ENCODE results near the gene ACTL7A. TPM values are rescaled to one million over a fixed set of nuclear protein-coding genes. Genes with fewer than 3 reads are reported as not detected.
"Not testable (repeated sequence)": the region's sequence is repeated elsewhere in the genome, so short reads cannot be mapped to it uniquely, and the experiment has no call there.

ACTL7A gene
- polyA plus RNA-seq, 3 donors from 2014 or later, result not detected

DNA sequence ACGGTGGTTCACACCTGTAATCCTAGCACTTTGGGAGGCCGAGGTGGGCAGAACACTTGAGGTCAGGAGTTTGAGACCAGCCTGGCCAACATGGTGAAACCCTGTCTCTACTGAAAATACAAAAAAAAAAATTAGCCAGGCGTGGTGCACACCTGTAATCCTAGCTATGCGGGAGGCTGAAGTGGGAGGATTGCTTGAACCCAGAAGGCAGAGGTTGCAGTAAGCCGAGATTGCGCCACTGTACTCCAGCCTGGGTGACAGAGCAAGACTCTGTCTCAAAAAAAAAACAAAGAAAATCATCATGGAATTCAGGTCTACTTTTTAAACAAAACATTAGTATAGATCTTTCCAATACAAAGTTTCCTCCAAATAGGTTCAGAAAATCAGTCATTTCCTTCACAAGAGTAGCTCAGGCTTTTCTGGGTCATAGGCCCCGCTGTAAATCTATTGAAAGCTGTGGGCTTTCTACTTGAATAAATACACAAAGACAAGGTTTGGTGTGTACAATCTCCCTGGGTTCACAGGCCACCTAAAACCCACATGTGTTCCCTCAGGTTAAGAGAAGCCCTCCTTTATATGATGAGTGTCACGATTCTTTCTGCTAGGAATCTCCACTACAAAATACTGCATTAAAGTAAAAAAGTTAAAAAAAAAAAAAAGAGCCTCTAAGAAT is 37.1 kb downstream of the ACTL7A start:
- DNase-seq; H3K27me3 Mint-ChIP-seq (ENCODE audit: low read depth in 3 of 3); H3K4me3 Mint-ChIP-seq; H3K4me1 Mint-ChIP-seq; H3K27ac Mint-ChIP-seq; H3K9me3 Mint-ChIP-seq: not testable (repeated sequence)
- H3K36me3 Mint-ChIP-seq, result peaks cover 42 to 62% (median 47%) of the 10 kb centered on the region in 3 donors

DNA sequence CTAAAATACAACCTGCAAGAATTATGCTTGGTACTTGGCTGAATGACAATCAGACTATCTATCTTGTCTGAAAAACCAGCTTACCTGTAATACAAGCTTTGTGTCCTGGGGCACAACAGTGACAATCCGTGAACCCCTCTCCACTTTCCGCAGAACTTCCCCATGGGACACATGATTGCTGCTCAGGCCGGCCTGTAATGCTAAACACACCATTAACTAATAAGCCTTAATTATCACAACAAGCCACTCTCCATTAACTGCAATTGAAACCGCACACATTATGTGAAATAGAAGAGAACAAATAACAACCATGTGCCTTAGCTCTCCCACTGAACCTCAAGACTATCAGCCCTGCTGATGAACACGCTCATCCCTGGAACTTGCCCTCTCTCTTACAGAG is 38.1 kb downstream of the ACTL7A start:
- Mint-ChIP-seq H3K36me3 (peaks cover 39 to 59% (median 49%) of the 10 kb centered on the region in 3 donors), H3K27ac (peak overlapping the region in 1 of 6 donors; percentile 9), H3K9me3 (no peaks in the 10 kb centered on the region), H3K4me1 (no peaks in the 10 kb centered on the region), H3K27me3 (ENCODE audit: low read depth in 3 of 3) (peaks cover 0 to 5% (median 0%) of the 10 kb centered on the region in 3 donors), H3K4me3 (no peak overlapping the region)
- no peak for DNase-seq

DNA sequence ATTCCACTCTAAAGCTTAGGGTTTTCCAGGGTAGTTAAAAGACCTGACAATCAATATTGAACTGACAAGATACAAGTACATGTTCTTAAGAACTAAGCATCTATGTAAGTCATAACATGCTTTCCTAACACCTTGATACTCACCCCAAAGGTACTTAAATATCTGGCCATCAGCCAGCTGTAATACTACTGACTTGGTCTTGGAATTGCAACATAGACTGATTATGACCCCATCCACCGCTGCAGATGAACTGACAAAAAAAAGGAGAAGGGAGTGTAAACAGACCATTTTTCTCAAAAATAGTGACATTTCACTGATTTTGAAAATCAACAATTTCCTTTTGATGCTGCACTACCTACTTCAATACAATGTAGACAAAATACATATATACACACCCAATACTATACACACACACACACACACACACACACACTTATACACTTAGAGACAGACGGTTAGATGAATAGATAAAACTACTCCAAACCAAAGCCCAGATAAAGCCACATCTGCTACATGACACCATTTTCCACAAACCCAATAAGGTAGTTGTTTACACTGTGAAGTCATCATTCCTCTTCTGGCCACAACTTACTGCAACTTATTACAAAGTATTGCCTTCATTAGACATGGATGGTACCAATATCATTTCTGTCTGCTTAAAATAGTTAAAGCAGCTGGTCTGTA is 41.5 kb downstream of the ACTL7A start:
- Mint-ChIP-seq H3K4me1 (no peaks in the 10 kb centered on the region), H3K9me3 (no peaks in the 10 kb centered on the region), H3K36me3 (peaks cover 31 to 60% (median 35%) of the 10 kb centered on the region in 3 donors), H3K27me3 (ENCODE audit: low read depth in 3 of 3) (peaks cover 0 to 3% (median 0%) of the 10 kb centered on the region in 3 donors), H3K4me3 (no peak overlapping the region), H3K27ac (peak overlapping the region in 1 of 6 donors; percentile 76)
- DNase-seq, result no peak

DNA sequence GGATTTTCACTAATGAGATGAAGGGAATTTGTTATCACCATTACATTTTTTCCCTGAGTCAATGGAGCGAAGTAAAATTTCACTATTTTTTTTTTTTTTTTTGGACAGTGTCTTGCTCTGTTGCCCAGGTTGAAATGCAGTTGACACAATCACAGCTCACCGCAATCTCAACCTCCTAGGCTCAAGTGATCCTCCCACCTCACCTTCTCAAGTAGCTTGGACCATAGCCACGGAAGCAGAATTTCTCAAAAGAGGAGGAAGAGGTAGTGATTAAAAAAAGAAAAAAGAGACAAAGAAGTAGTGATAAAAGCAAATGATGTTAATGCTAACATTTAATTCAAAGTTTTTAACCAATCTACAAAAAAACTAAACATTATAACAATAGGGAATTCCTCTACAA is 42.1 kb downstream of the ACTL7A start:
- no peak overlapping the region for H3K4me3 Mint-ChIP-seq
- no peak for DNase-seq
- H3K9me3 Mint-ChIP-seq, result no peaks in the 10 kb centered on the region
- H3K27ac Mint-ChIP-seq, result no peak overlapping the region
- peaks cover 0 to 3% (median 0%) of the 10 kb centered on the region in 3 donors for H3K27me3 Mint-ChIP-seq (ENCODE audit: low read depth in 3 of 3)
- peaks cover 36 to 62% (median 40%) of the 10 kb centered on the region in 3 donors for H3K36me3 Mint-ChIP-seq
- H3K4me1 Mint-ChIP-seq, result no peaks in the 10 kb centered on the region

DNA sequence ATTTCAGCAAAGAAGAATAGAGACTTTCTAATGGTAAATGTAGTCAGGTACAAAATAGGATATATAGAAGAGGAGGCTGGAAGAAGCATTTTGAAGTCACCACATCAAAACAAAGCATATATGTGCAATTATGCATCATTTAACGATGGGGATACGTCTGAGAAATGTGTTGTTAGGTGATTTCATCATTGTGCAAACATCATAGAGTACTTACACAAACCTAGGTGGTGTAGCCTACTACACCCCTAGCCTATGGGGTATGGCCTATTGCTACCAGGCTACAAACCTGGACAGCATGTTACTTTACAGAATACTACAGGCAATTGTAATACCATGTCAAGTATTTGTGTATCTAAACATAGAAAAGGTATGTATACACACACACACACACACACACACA is 43.4 kb downstream of the ACTL7A start:
- peaks cover 45 to 69% (median 45%) of the 10 kb centered on the region in 3 donors for H3K36me3 Mint-ChIP-seq
- peaks cover 0 to 2% (median 0%) of the 10 kb centered on the region in 3 donors for H3K27me3 Mint-ChIP-seq (ENCODE audit: low read depth in 3 of 3)
- H3K4me3 Mint-ChIP-seq, result no peak overlapping the region
- H3K4me1 Mint-ChIP-seq, result peaks cover 1 to 3% of the 10 kb centered on the region in 2 donors
- H3K27ac Mint-ChIP-seq, result no peak overlapping the region
- no peaks in the 10 kb centered on the region for H3K9me3 Mint-ChIP-seq
- no peak for DNase-seq

DNA sequence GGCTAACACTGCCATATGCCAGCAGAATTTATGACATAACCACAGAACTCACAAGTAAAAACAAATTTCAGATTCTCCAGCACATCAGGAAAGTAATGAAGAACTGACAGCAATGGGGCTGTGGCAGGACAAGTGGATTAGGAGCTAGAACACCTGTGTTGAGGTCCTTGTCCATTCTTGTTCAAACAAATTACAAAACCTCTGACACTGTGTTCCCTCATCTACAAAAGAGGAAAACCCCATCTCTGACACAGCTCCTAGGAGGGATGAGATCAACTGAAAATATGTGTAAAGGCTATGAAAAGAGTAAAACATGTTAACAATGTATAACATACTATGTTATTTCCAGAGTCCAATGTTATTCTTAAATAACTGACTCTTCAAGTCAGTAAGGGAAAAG is 48.3 kb downstream of the ACTL7A start:
- H3K4me1 Mint-ChIP-seq, result peaks cover 21 to 24% of the 10 kb centered on the region in 2 donors
- peaks cover 30 to 64% (median 39%) of the 10 kb centered on the region in 3 donors for H3K36me3 Mint-ChIP-seq
- H3K9me3 Mint-ChIP-seq, result no peaks in the 10 kb centered on the region
- DNase-seq, result no peak
- no peak overlapping the region for H3K4me3 Mint-ChIP-seq
- peak overlapping the region in 4 of 6 donors; percentile 19 to 92 (median 55) for H3K27ac Mint-ChIP-seq
- peaks cover 0 to 2% (median 1%) of the 10 kb centered on the region in 3 donors for H3K27me3 Mint-ChIP-seq (ENCODE audit: low read depth in 3 of 3)

DNA sequence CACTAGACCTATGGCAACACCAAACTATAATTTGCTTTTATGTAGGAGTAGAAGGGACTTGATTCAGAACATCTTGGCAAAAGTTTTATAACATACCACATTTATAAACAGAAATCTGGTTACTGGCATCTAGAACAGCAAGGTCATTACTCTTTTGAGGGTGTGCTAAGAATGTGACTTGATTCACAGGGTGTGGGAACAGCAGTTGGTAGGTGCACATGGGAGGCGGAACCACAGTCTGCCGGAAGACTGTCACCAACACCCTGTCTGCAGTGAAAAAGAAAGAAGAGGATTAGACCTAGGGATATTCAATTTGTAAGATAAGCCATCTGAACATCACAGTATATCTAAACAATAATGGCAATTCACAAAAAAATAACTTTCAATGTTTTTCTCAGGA is 48.8 kb downstream of the ACTL7A start:
- Mint-ChIP-seq H3K27me3 (ENCODE audit: low read depth in 3 of 3) (peaks cover 0 to 2% (median 1%) of the 10 kb centered on the region in 3 donors), H3K4me1 (peaks cover 21 to 24% of the 10 kb centered on the region in 2 donors), H3K36me3 (peaks cover 31 to 66% (median 39%) of the 10 kb centered on the region in 3 donors), H3K9me3 (no peaks in the 10 kb centered on the region), H3K4me3 (peak overlapping the region in 3 of 5 donors; percentile 8 to 55 (median 25)), H3K27ac (peak overlapping the region; percentile 43 to 92 (median 72))
- DNase-seq, result no peak

DNA sequence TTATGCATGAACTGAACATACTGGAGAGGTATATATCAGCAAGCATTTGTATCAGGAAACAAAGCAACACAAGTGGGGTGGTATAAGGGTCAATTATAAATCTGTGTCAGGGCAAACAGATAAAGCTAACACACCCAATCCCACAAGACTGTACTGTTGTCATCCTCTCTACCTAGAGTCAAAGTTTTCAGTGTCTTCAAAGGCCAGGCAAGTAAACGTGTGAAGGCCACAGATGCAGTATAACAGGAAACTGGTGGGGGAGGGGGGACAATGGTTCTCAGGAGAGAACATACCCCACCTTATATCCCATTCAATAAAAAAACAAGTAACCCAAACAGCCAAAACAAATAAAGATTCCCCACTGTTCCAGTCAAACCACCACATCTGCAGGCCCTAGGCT is 49.8 kb downstream of the ACTL7A start:
- DNase-seq, result peak in 1 of 3 donors; percentile 17
- peaks cover 0 to 2% (median 1%) of the 10 kb centered on the region in 3 donors for H3K27me3 Mint-ChIP-seq (ENCODE audit: low read depth in 3 of 3)
- H3K4me1 Mint-ChIP-seq, result peaks cover 21 to 24% of the 10 kb centered on the region in 2 donors
- H3K4me3 Mint-ChIP-seq, result peak overlapping the region in 2 of 5 donors; percentile 9 to 21
- H3K27ac Mint-ChIP-seq, result peak overlapping the region; percentile 45 to 84 (median 78)
- H3K36me3 Mint-ChIP-seq, result peaks cover 31 to 63% (median 38%) of the 10 kb centered on the region in 3 donors
- no peaks in the 10 kb centered on the region for H3K9me3 Mint-ChIP-seq

Other genes with a start within 250 kb of the ACTL7A start
- gene ACTL7B, start 6.3 kb upstream of the ACTL7A start, polyA plus RNA-seq, result not detected
- gene ELP1, start 71.9 kb downstream of the ACTL7A start, polyA plus RNA-seq, result 10 to 100 TPM in 2 of 3 donors, 1 to 10 TPM in 1; 9.2 to 18.8 (median 17.3) TPM
- 10 to 100 TPM in 2 of 3 donors, 1 to 10 TPM in 1; 7.5 to 24.4 (median 10.6) TPM for gene ABITRAM, start 72.1 kb downstream of the ACTL7A start, polyA plus RNA-seq
- gene CTNNAL1, start 151.2 kb downstream of the ACTL7A start, polyA plus RNA-seq, result 1 to 10 TPM in 2 of 3 donors, not detected in 1; 1.7 to 5.2 TPM